HepG2 (cell line): ENCODE measurements around the gene GPSM1. TPM values are rescaled to one million over a fixed set of nuclear protein-coding genes. Genes with fewer than 3 reads are reported as not detected.

ENCODE experiments used
- ATAC-seq: fragments of 200-7000 bp; cut with Tn5 transposase; 3 replicates; pipeline ENCODE4 v1.9.1; 2020; ENCODE audit warnings: mild to moderate bottlenecking, moderate library complexity
- BruUV-seq: library from RNA; stranded (reverse); fragments of 400-500 nt; replicated peaks from 2 replicates; lab custom pipeline; 2021; lab: Mats Ljungman, UMichigan
- CTCF ChIA-PET: fragments of 300-600 bp; formaldehyde crosslinking; extraction: SDS; loops from one replicate; lab custom pipeline; 2021; ENCODE audit warnings: low total read pairs, inconsistent platforms, low intra/inter-chr PET ratio; lab: Yijun Ruan, JAX
- POLR2A ChIA-PET: fragments of 350-600 bp; sonication (Branson Sonifier 250); formaldehyde crosslinking; loops from one replicate; lab custom pipeline; 2020; ENCODE audit warnings: antibody characterized with exemption, inconsistent platforms; lab: Yijun Ruan, JAX
- DNase-seq: peaks from one replicate; pipeline ENCODE4 v3.0.0-alpha.2; 2015; ENCODE audit warnings: low spot score
- FAIRE-seq: peaks from 3 replicates; lab custom pipeline; 2011; peaks lifted over from hg19 to GRCh38; lab: Jason Lieb, UNC
- H2AFZ ChIP-seq: one replicate; pipeline ENCODE4 v1.6.1; 2011; ENCODE audit warnings: low read length, inconsistent platforms
- H3K27ac ChIP-seq: fragments of 300-600 bp; 3 replicates; pipeline ENCODE4 v1.8.0; 2011; ENCODE audit warnings: mixed run types, mild to moderate bottlenecking, mixed read lengths, low read length, inconsistent platforms; ENCODE audit not compliant: insufficient read depth; ENCODE audit errors: extremely low read length
- H3K27me3 ChIP-seq, 2 experiments: fragments of 200-600 bp in 1 of 2; 2 replicates in 1 of 2; 3 replicates in 1 of 2; pipeline versions ENCODE4 v1.6.0 to v1.8.0; 2011; ENCODE audit warnings: low read length in 2 of 2, mild to moderate bottlenecking in 2 of 2, moderate library complexity in 2 of 2, inconsistent platforms in 1 of 2; ENCODE audit not compliant: insufficient read depth in 2 of 2, control insufficient read depth in 1 of 2
- H3K36me3 ChIP-seq, 2 experiments: fragments of 200-600 bp in 1 of 2; replicated peaks in 1 of 2; 2 replicates in 1 of 2; 3 replicates in 1 of 2; pipeline versions ENCODE4 v1.5.1 to v1.8.0; 2011; ENCODE audit warnings: low read length in 2 of 2, inconsistent platforms in 1 of 2; ENCODE audit not compliant: insufficient read depth in 2 of 2, control insufficient read depth in 1 of 2
- H3K4me1 ChIP-seq: 2 replicates; pipeline ENCODE4 v1.5.1; 2012; ENCODE audit warnings: low read length, inconsistent platforms; ENCODE audit not compliant: insufficient read depth
- H3K4me2 ChIP-seq: 2 replicates; pipeline ENCODE4 v1.6.0; 2011; ENCODE audit warnings: low read depth, low read length, inconsistent platforms
- H3K4me3 ChIP-seq, 3 experiments: fragments of 200-600 bp in 1 of 3; sonication (generic), shearing (Covaris generic) in 1 of 3; replicated peaks in 1 of 3; 2 replicates each; pipeline ENCODE4 v1.5.1; 2011 to 2016; ENCODE audit warnings: low read length in 3 of 3, inconsistent platforms in 2 of 3, low read depth in 2 of 3, mild to moderate bottlenecking in 2 of 3, control low read depth in 1 of 3, mixed read lengths in 1 of 3; ENCODE audit not compliant: insufficient read depth in 1 of 3
- H3K79me2 ChIP-seq: one replicate; pipeline ENCODE4 v1.6.1; 2011; ENCODE audit warnings: low read length, inconsistent platforms; ENCODE audit not compliant: insufficient read depth
- H3K9ac ChIP-seq: 2 replicates; pipeline ENCODE4 v1.6.0; 2011; ENCODE audit warnings: mild to moderate bottlenecking, low read depth, low read length, inconsistent platforms; ENCODE audit not compliant: insufficient read depth
- H3K9me3 ChIP-seq: 2 replicates; pipeline ENCODE4 v1.5.1; 2012; ENCODE audit warnings: mild to moderate bottlenecking, low read length
- H4K20me1 ChIP-seq: 2 replicates; pipeline ENCODE4 v1.6.0; 2011; ENCODE audit warnings: inconsistent platforms, mild to moderate bottlenecking, low read length, moderate library complexity; ENCODE audit not compliant: insufficient read depth
- HNRNPL ChIP-seq: fragments of 200-400 bp; formaldehyde crosslinking; IDR thresholded peaks from 2 replicates; pipeline ENCODE4 v1.6.1; 2017; ENCODE audit warnings: mild to moderate bottlenecking, low read depth, low read length
- PRDM15 ChIP-seq: sonication (generic); formaldehyde crosslinking; IDR thresholded peaks from 2 replicates; pipeline ENCODE4 v1.4.0; 2020; ENCODE audit warnings: missing genetic modification reagents
- RARG ChIP-seq: sonication (generic); formaldehyde crosslinking; IDR thresholded peaks from 2 replicates; pipeline ENCODE4 v1.4.0; 2020; ENCODE audit warnings: low read depth, mild to moderate bottlenecking, missing genetic modification reagents
- WGBS: methylation state at CpG from one replicate; pipeline ENCODE4 v1.1.6; 2017; ENCODE audit warnings: low lambda C conversion rate; 5-methylcytosine and 5-hydroxymethylcytosine counted together
- in situ Hi-C: cut with HindIII; loops from 2 replicates; pipeline ENCODE4 v1.10.0; 2017; ENCODE audit warnings: low pct_unique_long_range_greater_than_20kb; ENCODE audit not compliant: extremely low pct_ligation_motif_present
- intact Hi-C: fragments of 100-400 bp; cut with micrococcal nuclease; formaldehyde crosslinking; loops from one replicate; pipeline ENCODE4 v1.10.0; 2022; ENCODE audit not compliant: unreplicated experiment
- polyA plus RNA-seq, 8 experiments: library from polyadenylated mRNA; depleted of rRNA in 3 of 8; stranded (reverse) in 7 of 8; unstranded in 1 of 8; fragments of >200 nt; fragmentation: Illumina TruSeq in 4 of 8; extraction: Trizol in 4 of 8; gene quantifications; 2 replicates each; pipeline versions ENCODE4 v1.2.1 to v1.2.3, GENCODE V29; 2011 to 2016; ENCODE audit warnings: low read depth in 4 of 8, missing spikeins in 1 of 8, mixed read lengths in 1 of 8; ENCODE audit not compliant: insufficient read depth in 1 of 8
- total RNA-seq, 5 experiments: library from RNA; depleted of rRNA; stranded (reverse); fragments of >200 nt; fragmentation: Illumina TruSeq; extraction: Trizol; gene quantifications; 2 replicates each; pipeline ENCODE4 v1.2.3, GENCODE V29; 2016; ENCODE audit warnings: low read depth in 1 of 5

The GPSM1 gene
- total and polyA plus RNA-seq, 2 of the 13 experiments (the other 11 are each of a cell fraction or from before 2014, with no cell fraction given) = 1.0 to 2.4 TPM

GRCh38 chr9:136339173-136339957 is 12.0 kb downstream of the GPSM1 start (continued):
- TF ChIP-seq PRDM15 (CRISPR knock-in tag) = no peak

- WGBS = 58% methylated on average over 6 of the region's 12 CpGs
- H4K20me1 ChIP-seq = no peaks in the 10 kb centered on the region
- no peak overlapping the region for H3K27ac ChIP-seq
- H2AFZ ChIP-seq = no peak overlapping the region
- BruUV-seq = no TSS peak
- ATAC-seq (no peak), FAIRE-seq (no peak), DNase-seq (no peak)
- H3K9me3 ChIP-seq = no peaks in the 10 kb centered on the region
- TF ChIP-seq HNRNPL (0 out of 2 replicates have a peak, but pooled peaks have one; percentile 53), RARG (CRISPR knock-in tag) (no peak)
- H3K79me2 ChIP-seq = no peaks in the 10 kb centered on the region
- POLR2A ChIA-PET = interaction anchor here (1.3 to 2.3 kb wide), 2 partner anchors 23 to 24 kb away, joined by 3 to 8 read pairs; partner anchors contain the start of gene DNLZ
- peaks cover 4 to 20% of the 10 kb centered on the region in 2 experiments; a peak in 3 of 5 replicates for H3K27me3 ChIP-seq
- peaks cover 46% of the 10 kb centered on the region for H3K4me1 ChIP-seq
- no peak overlapping the region for H3K9ac ChIP-seq
- intact Hi-C loops (loop anchor here (1.0 to 5.0 kb wide), 2 partner anchors 32 to 60 kb away; partner anchors contain the start of genes CARD9 and SNAPC4), in situ Hi-C loops (loop anchor here (25.0 kb wide), 1 partner anchor 297 kb away; no protein-coding TSS in a partner anchor)
- no peaks in the 10 kb centered on the region for H3K36me3 ChIP-seq
- H3K4me3 ChIP-seq = no peak overlapping the region; a peak in 1 of 6 replicates
- peak overlapping the region; percentile 48; the same call in 1 of the 2 replicates for H3K4me2 ChIP-seq
- CTCF ChIA-PET = interaction anchor here (1.3 to 2.6 kb wide), 3 partner anchors 24 to 60 kb away, joined by 10 to 18 read pairs (median 12); partner anchors contain the start of genes CARD9, DNLZ and SNAPC4
Measured at GRCh38 chr9:136339958-136340310, 12.6 kb downstream of the GPSM1 start.
